LNCaP clone FGC (cell line): ENCODE measurements around the gene CD79B.

Experiments used
- DNase-seq: peaks from one replicate; pipeline ENCODE4 v3.0.0-alpha.2; 2011; ENCODE audit warnings: low read depth
- H3K4me3 ChIP-seq: 2 replicates; pipeline ENCODE4 v1.5.1; 2011; ENCODE audit warnings: mild to moderate bottlenecking, low read depth, low read length, control low read depth
- TF ChIP-seq, protein P1 (sequence below): IDR thresholded peaks from 2 replicates; pipeline ENCODE4 v1.5.1; 2012; ENCODE audit warnings: mild to moderate bottlenecking; ENCODE audit not compliant: control insufficient read depth, insufficient read depth; ENCODE audit errors: extremely low read depth

CD79B gene

DNA sequence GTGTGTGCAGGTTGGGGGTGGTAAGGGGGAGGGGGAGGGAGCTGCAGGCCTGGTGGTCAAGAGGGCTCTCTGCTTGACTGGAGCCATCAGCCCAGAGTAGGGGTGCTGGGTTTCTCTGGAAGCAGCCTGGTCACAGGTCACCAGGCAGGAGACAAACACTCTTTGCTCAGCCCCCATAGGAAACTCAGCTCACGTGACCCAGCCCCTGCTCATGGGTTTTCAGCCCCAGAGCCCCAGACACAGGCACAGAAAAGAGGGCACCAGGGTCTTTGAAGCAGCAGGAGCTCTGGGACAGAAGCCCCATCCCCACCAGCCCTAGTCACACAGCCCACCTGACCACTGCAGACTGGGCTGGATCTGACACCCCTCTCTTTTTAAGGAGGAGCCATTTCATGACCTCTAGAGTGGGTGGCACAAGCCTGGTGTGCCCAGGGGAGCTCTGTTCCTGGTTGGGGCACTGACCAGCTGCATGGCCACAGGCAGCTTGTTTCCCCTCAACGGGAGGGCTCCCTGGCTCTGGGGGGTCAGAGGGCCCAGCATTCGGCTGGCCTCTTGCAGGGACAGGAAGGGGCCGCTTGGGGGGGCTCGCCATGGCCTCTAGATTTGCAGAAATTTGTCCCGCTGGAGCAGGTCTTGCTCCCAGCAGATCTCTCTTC, 13.8 kb upstream of the CD79B start:
- no peak overlapping the region for H3K4me3 ChIP-seq
- DNase-seq: no peak
- TF ChIP-seq, protein P1, sequence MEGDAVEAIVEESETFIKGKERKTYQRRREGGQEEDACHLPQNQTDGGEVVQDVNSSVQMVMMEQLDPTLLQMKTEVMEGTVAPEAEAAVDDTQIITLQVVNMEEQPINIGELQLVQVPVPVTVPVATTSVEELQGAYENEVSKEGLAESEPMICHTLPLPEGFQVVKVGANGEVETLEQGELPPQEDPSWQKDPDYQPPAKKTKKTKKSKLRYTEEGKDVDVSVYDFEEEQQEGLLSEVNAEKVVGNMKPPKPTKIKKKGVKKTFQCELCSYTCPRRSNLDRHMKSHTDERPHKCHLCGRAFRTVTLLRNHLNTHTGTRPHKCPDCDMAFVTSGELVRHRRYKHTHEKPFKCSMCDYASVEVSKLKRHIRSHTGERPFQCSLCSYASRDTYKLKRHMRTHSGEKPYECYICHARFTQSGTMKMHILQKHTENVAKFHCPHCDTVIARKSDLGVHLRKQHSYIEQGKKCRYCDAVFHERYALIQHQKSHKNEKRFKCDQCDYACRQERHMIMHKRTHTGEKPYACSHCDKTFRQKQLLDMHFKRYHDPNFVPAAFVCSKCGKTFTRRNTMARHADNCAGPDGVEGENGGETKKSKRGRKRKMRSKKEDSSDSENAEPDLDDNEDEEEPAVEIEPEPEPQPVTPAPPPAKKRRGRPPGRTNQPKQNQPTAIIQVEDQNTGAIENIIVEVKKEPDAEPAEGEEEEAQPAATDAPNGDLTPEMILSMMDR: no peak

DNA sequence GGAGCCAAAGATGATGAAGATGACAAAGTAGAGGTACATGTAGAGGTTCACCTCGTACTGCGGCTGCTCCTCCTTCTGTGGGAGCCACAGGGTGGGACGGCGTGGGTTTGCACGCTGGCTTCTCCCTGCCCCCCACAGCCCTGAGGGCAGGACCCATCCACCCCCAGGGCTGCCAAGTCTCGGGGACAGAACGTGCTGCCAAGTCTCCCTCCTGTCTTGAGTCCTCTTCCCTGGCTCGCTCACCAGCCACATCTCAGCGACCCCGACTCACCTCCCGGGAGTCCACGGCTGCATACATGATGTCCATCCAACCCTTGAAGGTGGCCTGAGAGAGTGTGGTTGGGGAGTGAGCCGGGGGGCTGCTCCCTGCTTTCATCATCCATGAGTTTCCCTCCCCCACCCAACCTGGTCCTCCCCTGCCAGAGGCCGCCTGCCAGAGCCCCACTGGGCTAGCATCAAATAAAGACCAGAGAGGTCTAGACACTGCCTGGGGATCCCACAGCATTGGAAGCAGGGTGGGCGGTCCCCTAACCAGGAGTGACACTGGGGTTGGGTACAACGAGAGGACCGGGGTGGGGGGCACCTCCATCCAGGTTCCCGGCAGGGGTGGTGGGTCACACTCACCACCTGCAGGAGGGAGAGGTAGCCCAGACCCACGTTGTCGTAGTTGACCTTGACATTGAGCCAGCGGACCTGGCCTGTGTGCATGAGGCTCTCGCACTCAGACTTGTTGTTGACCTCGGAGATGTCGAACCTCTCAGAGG, 12.8 kb upstream of the CD79B start:
- TF ChIP-seq, protein P1: no peak
- no peak overlapping the region for H3K4me3 ChIP-seq
- no peak for DNase-seq

DNA sequence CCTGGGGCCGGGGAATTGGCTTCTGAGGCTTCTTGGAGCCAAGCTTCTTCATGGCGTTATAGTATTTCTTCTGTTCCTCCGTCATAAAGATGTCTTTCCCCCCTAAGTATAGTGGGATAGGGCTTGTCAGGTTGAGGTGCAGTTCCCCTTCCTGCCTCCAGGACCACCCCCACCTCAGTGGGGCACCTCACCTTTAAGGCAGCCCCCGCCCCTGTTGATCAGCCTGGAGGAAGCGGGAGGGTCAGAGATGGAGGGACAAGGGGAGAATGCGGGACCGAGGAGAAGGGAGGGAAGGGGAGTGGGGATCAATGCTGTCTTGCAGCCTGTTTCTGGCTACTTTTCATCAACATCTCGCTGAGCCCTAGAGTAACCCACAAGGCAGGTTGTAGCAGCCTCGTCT, 11.6 kb upstream of the CD79B start:
- TF ChIP-seq, protein P1: no peak
- H3K4me3 ChIP-seq: no peak overlapping the region
- no peak for DNase-seq

DNA sequence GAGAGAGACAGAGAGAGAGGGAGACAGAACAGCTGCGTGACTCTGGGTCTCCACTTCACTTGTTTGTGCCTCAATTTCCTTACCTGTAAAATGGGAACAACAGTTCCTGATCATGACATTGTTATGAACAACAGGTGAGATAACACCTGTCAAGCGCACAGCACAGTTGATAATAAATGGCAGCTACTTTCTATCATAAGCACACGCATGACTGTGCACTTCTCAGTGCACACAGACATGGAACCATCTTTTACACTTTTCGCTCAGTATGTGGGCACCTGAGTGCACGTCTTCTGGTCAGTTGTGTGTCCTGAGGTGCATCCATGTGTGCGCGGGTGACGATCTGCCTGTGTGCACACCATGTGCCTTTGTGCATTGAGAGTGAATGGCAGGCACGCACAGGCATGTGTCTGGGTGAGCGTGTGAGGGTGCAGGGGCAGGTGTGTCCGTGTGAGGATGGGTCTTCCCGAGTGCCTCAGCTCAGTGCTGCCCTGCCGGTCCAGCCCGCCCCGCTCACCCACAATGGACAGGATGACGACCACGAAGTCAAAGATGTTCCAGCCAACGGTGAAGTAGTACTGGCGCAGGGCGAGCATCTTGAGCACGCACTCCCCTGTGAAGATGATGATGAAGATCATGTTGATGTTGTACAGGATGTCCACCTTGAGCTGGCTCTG, 10.3 kb upstream of the CD79B start:
- TF ChIP-seq, protein P1: no peak
- no peak overlapping the region for H3K4me3 ChIP-seq
- DNase-seq: no peak

GRCh38 chr17:63941751-63942150, 9.6 kb upstream of the CD79B start:
- no peak for DNase-seq
- TF ChIP-seq, protein P1: no peak
- no peak overlapping the region for H3K4me3 ChIP-seq

- DNase-seq: no peak
- TF ChIP-seq, protein P1: no peak
- no peak overlapping the region for H3K4me3 ChIP-seq
Observed at GRCh38 chr17:63941162-63941561, 9.0 kb upstream of the CD79B start.
